IMR-90 (cell line): ENCODE results near the gene ETF1. TPM values are rescaled to one million over a fixed set of nuclear protein-coding genes. Genes with fewer than 3 reads are reported as not detected.

Source experiments
- ATAC-seq: fragments of 200-7000 bp; cut with Tn5 transposase; 2 replicates; pipeline ENCODE4 v1.9.1; 2020; ENCODE audit warnings: low read depth, mild to moderate bottlenecking, moderate library complexity
- BruUV-seq: library from RNA; stranded (reverse); fragments of 400-500 nt; replicated peaks from 2 replicates; lab custom pipeline; 2021; lab: Mats Ljungman, UMichigan
- CTCF ChIA-PET: fragments of 300-600 bp; formaldehyde crosslinking; extraction: SDS; loops from one replicate; lab custom pipeline; 2021; ENCODE audit warnings: antibody characterized with exemption; lab: Yijun Ruan, JAX
- POLR2A ChIA-PET: fragments of 300-600 bp; sonication (Branson Sonifier 250); formaldehyde crosslinking; loops from one replicate; lab custom pipeline; 2022; ENCODE audit warnings: antibody characterized with exemption; ENCODE audit not compliant: unreplicated experiment; lab: Charles Lee
- DNase-seq: peaks from one replicate; pipeline ENCODE4 v3.0.0; 2013
- H2AFZ ChIP-seq: replicated peaks from 2 replicates; pipeline ENCODE3; 2013; ENCODE audit warnings: low read length, mild to moderate bottlenecking; ENCODE audit not compliant: poor library complexity
- H2AK5ac ChIP-seq: 2 replicates; pipeline ENCODE4 v1.6.1; 2013; ENCODE audit warnings: low read depth, low read length, inconsistent platforms
- H2AK9ac ChIP-seq: replicated peaks from 2 replicates; pipeline ENCODE3; 2013; ENCODE audit warnings: mild to moderate bottlenecking, low read depth, low read length, moderate library complexity; ENCODE audit not compliant: poor library complexity
- H2BK120ac ChIP-seq: 2 replicates; pipeline ENCODE4 v1.6.1; 2013; ENCODE audit warnings: low read depth, low read length, inconsistent platforms
- H2BK15ac ChIP-seq: 3 replicates; pipeline ENCODE4 v1.6.1; 2013; ENCODE audit warnings: low read depth, low read length, inconsistent platforms
- H2BK20ac ChIP-seq: 2 replicates; pipeline ENCODE4 v1.6.1; 2013; ENCODE audit warnings: low read depth, mild to moderate bottlenecking, inconsistent platforms, low read length, moderate library complexity
- H2BK5ac ChIP-seq: 2 replicates; pipeline ENCODE4 v1.6.1; 2013; ENCODE audit warnings: mild to moderate bottlenecking, low read depth, low read length, inconsistent platforms; ENCODE audit not compliant: poor library complexity, severe bottlenecking
- H3K14ac ChIP-seq: replicated peaks from 2 replicates; pipeline ENCODE4 v1.6.1; 2013; ENCODE audit warnings: low read depth, low read length, inconsistent platforms
- H3K18ac ChIP-seq: 2 replicates; pipeline ENCODE4 v1.6.1; 2013; ENCODE audit warnings: low read depth, low read length, control low read depth
- H3K23ac ChIP-seq: 2 replicates; pipeline ENCODE4 v1.6.1; 2013; ENCODE audit warnings: low read depth, low read length, inconsistent platforms
- H3K27ac ChIP-seq: 2 replicates; pipeline ENCODE4 v1.5.1; 2013; ENCODE audit warnings: mild to moderate bottlenecking, control low read depth, low read length; ENCODE audit not compliant: insufficient read depth
- H3K27me3 ChIP-seq: 2 replicates; pipeline ENCODE4 v1.6.1; 2013; ENCODE audit warnings: low read length; ENCODE audit not compliant: control insufficient read depth, insufficient read depth
- H3K36me3 ChIP-seq: 2 replicates; pipeline ENCODE4 v1.6.1; 2013; ENCODE audit warnings: low read length, mixed read lengths; ENCODE audit not compliant: control insufficient read depth, insufficient read depth
- H3K4ac ChIP-seq: 2 replicates; pipeline ENCODE4 v1.6.1; 2013; ENCODE audit warnings: low read depth, low read length, inconsistent platforms
- H3K4me1 ChIP-seq: 2 replicates; pipeline ENCODE4 v1.6.1; 2013; ENCODE audit warnings: low read length, mixed read lengths; ENCODE audit not compliant: control insufficient read depth, insufficient read depth
- H3K4me2 ChIP-seq: 2 replicates; pipeline ENCODE4 v1.6.1; 2013; ENCODE audit warnings: low read depth, mild to moderate bottlenecking, control low read depth, low read length, moderate library complexity
- H3K4me3 ChIP-seq: 2 replicates; pipeline ENCODE4 v1.5.1; 2013; ENCODE audit warnings: low read depth, mild to moderate bottlenecking, control low read depth, low read length, moderate library complexity; ENCODE audit not compliant: insufficient read depth
- H3K56ac ChIP-seq: 2 replicates; pipeline ENCODE4 v1.6.1; 2013; ENCODE audit warnings: low read length, inconsistent platforms; ENCODE audit not compliant: insufficient read depth; ENCODE audit errors: extremely low read depth
- H3K79me1 ChIP-seq, 2 experiments: 2 replicates each; pipeline ENCODE4 v1.6.1; 2013; ENCODE audit warnings: low read length in 2 of 2, inconsistent platforms in 1 of 2, low read depth in 1 of 2
- H3K9ac ChIP-seq: 2 replicates; pipeline ENCODE4 v1.6.1; 2013; ENCODE audit warnings: low read depth, low read length, control low read depth
- H3K9me1 ChIP-seq: 2 replicates; pipeline ENCODE4 v1.6.1; 2013; ENCODE audit warnings: low read length, inconsistent platforms; ENCODE audit not compliant: insufficient read depth
- H3K9me3 ChIP-seq: 2 replicates; pipeline ENCODE4 v1.6.1; 2013; ENCODE audit warnings: low read length; ENCODE audit not compliant: control insufficient read depth, insufficient read depth
- H4K20me1 ChIP-seq: 2 replicates; pipeline ENCODE4 v1.6.1; 2013; ENCODE audit warnings: low read length, inconsistent platforms; ENCODE audit not compliant: insufficient read depth
- H4K5ac ChIP-seq: 2 replicates; pipeline ENCODE4 v1.6.1; 2013; ENCODE audit warnings: mild to moderate bottlenecking, low read depth, low read length, control low read depth
- H4K8ac ChIP-seq, 2 experiments: 2 replicates each; pipeline ENCODE4 v1.6.1; 2013; ENCODE audit warnings: low read depth in 2 of 2, low read length in 2 of 2, control low read depth in 1 of 2, inconsistent platforms in 1 of 2
- H4K91ac ChIP-seq: 2 replicates; pipeline ENCODE4 v1.6.1; 2013; ENCODE audit warnings: low read depth, low read length, inconsistent platforms; ENCODE audit not compliant: insufficient read depth
- POLR2A ChIP-seq: IDR thresholded peaks from 2 replicates; pipeline ENCODE4 v1.6.1; 2012; ENCODE audit warnings: mild to moderate bottlenecking, low read depth, low read length
- WGBS, 2 experiments: methylation state at CpG; one replicate each; pipeline versions ENCODE4 v1.1.5 to v1.1.7; 2013; ENCODE audit warnings: missing lambda C conversion rate in 2 of 2; ENCODE audit not compliant: insufficient read length in 1 of 2; ENCODE audit errors: extremely low coverage in 2 of 2; 5-methylcytosine and 5-hydroxymethylcytosine counted together
- dilution Hi-C: fragments of 300-500 bp; cut with HindIII; formaldehyde crosslinking; loops from one replicate; pipeline ENCODE4 v1.14.3; 2018; ENCODE audit warnings: low sequenced_read_pairs; ENCODE audit not compliant: unreplicated experiment
- in situ Hi-C: fragments of 300-500 bp; cut with MboI; formaldehyde crosslinking; loops from 3 replicates; pipeline ENCODE4 v1.14.3; 2019; ENCODE audit warnings: low sequenced_read_pairs, inconsistent platforms, mixed read lengths
- intact Hi-C: fragments of 100-400 bp; cut with micrococcal nuclease; formaldehyde crosslinking; loops from 2 replicates; pipeline ENCODE4 v1.10.0; 2022
- polyA plus RNA-seq, 3 experiments: library from polyadenylated mRNA; depleted of rRNA; stranded (reverse); fragments of >200 nt; gene quantifications; 2 replicates each; pipeline ENCODE4 v1.2.3, GENCODE V29; 2012; ENCODE audit warnings: low replicate concordance in 1 of 3
- total RNA-seq: library from RNA; depleted of rRNA; stranded (reverse); fragments of >200 nt; gene quantifications from 2 replicates; pipeline ENCODE4 v1.2.3, GENCODE V29; 2012
- TF ChIP-seq, protein P1 (sequence below): conservative IDR thresholded peaks from 2 replicates; pipeline ENCODE4 v1.5.1; 2012; ENCODE audit warnings: mild to moderate bottlenecking, low read depth, low read length, improper control_type of control experiment

The ETF1 gene
- total and polyA plus RNA-seq, 2 of the 4 experiments (the other 2 are of a cell fraction), result 53.2 to 126 TPM

DNA sequence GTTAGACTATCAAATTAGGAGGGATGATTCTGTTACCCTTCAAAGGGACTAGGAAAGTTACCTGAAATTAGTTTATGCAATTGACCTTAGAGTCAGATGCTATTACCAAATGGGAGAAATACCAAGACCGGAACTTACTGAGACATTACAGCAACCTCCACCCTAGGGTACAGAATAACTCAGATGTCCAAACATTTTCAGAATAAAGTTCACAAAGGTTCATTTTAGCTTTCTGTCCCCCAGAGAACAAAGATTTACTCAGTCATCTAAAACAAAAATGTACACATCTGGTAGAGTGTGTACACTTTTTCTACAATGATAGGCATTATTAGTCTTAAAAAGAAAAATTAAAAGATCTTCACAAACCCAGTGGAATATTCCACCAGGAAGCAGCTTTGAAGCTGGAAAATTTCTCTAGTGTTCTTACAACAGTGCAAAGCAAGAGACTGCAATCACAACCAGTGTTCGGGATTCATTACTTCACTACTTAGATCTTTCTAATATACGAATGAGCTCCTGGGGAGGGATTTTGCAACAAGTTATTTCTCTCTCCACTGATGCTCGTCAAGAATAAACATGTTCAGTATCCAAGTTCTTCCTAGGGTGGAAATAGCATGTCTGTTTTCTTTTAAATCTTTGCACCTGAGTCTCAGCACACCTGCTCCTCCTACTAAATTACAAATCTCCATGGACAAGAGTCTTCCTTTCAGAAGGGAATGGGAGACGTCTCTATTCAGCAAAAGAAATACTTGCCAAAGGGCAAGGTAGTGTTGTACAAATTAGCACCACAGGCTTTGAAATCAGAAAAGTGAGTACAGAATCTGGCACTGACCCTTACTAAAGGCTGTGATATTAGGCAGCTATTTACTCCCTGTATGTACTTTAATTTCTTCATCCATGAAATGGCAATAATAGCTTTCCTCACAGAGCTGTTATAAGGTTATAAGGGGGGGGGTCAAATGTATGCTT is 8.8 kb downstream of the ETF1 start:
- peaks cover 11% of the 10 kb centered on the region for H3K36me3 ChIP-seq
- WGBS, 2 experiments, result no CpG with 5 or more reads among the region's 5 CpGs
- dilution Hi-C loops, result no loop called here
- no peak overlapping the region for H4K91ac ChIP-seq
- H2BK120ac ChIP-seq, result no peak overlapping the region
- H3K9me3 ChIP-seq, result no peaks in the 10 kb centered on the region
- H3K9me1 ChIP-seq, result peaks cover 15% of the 10 kb centered on the region
- H3K4me3 ChIP-seq, result no peak overlapping the region
- ATAC-seq (no peak), DNase-seq (no peak)
- H3K9ac ChIP-seq, result no peak overlapping the region
- in situ Hi-C loops, result no loop called here
- H2AK9ac ChIP-seq, result no peak overlapping the region
- no peak overlapping the region for H2BK20ac ChIP-seq
- CTCF ChIA-PET, result no interaction called here
- H3K14ac ChIP-seq, result no peak overlapping the region
- no peak overlapping the region for H2AK5ac ChIP-seq
- POLR2A ChIA-PET, result interaction anchor here (0.7 kb wide), 1 partner anchor 644 kb away, joined by 11 read pairs; no protein-coding TSS in a partner anchor
- TF ChIP-seq, protein P1, sequence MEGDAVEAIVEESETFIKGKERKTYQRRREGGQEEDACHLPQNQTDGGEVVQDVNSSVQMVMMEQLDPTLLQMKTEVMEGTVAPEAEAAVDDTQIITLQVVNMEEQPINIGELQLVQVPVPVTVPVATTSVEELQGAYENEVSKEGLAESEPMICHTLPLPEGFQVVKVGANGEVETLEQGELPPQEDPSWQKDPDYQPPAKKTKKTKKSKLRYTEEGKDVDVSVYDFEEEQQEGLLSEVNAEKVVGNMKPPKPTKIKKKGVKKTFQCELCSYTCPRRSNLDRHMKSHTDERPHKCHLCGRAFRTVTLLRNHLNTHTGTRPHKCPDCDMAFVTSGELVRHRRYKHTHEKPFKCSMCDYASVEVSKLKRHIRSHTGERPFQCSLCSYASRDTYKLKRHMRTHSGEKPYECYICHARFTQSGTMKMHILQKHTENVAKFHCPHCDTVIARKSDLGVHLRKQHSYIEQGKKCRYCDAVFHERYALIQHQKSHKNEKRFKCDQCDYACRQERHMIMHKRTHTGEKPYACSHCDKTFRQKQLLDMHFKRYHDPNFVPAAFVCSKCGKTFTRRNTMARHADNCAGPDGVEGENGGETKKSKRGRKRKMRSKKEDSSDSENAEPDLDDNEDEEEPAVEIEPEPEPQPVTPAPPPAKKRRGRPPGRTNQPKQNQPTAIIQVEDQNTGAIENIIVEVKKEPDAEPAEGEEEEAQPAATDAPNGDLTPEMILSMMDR, result no peak
- peak; percentile 44 for TF ChIP-seq POLR2A
- H3K79me1 ChIP-seq, result peaks cover 13 to 54% of the 10 kb centered on the region in 2 experiments; a peak in 3 of 4 replicates
- no peak overlapping the region for H4K8ac ChIP-seq
- no peaks in the 10 kb centered on the region for H3K27me3 ChIP-seq
- H4K20me1 ChIP-seq, result peaks cover 86% of the 10 kb centered on the region
- H3K27ac ChIP-seq, result no peak overlapping the region
- H3K4ac ChIP-seq, result no peak overlapping the region
- no peak overlapping the region for H3K23ac ChIP-seq
- H3K4me1 ChIP-seq, result no peaks in the 10 kb centered on the region
- H3K4me2 ChIP-seq, result no peak overlapping the region
- BruUV-seq, result no TSS peak
- no peak overlapping the region for H2AFZ ChIP-seq
- no peak overlapping the region for H2BK15ac ChIP-seq
- no peak overlapping the region for H2BK5ac ChIP-seq
- H4K5ac ChIP-seq, result peak overlapping the region; percentile 23; the same call in 1 of the 2 replicates
- intact Hi-C loops, result no loop called here
- no peak overlapping the region for H3K56ac ChIP-seq
- no peak overlapping the region for H3K18ac ChIP-seq
